ENCODE results near the gene CTTNBP2.

The CTTNBP2 gene

GRCh38 chr7:117818232-117818631, 55.0 kb downstream of the CTTNBP2 start:
- no peak for DNase-seq (ENCODE audit: low spot score)

DNA sequence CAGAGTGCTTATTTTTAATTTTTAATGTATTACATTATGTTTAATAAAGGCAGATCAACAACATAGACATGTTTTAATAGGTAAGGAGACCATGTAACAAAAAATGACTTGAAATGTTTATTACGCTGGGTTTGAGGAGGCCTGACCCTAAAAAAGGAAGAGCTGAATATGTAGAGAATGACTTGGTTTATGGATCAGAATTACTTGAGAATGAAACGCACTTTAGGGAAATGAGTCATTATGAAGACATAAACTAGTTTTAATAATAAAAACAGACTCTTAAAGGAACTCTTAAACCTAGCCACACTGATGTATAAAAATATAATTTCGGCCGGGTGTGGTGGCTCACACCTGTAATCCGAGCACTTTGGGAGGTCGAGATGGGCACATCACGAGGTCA, 56.5 kb downstream of the CTTNBP2 start:
- no peak for DNase-seq (ENCODE audit: low spot score)

DNA sequence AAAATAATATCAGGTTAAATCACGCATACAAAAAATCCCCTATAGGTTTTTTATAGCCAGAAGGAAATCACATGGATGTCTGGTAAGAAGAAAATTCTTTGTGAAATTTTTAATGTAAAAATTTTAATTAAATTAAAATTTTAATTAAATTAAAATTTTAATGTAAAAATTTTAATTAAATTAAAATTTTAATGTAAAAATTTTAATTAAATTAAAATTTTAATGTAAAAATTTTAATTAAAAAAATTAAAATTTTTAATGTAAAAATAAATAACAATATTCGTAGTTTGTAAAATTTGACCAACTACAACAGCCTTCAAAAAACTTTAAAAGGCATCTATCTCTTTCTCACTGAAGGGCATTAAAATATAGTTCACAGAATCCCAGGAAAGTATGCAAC, 61.5 kb downstream of the CTTNBP2 start:
- DNase-seq (ENCODE audit: low spot score): no peak

- no peak for DNase-seq (ENCODE audit: low spot score)
Observed at GRCh38 chr7:117810642-117811512, 62.4 kb downstream of the CTTNBP2 start.

- no peak for DNase-seq (ENCODE audit: low spot score)
Observed at GRCh38 chr7:117809958-117810357, 63.3 kb downstream of the CTTNBP2 start.

DNA sequence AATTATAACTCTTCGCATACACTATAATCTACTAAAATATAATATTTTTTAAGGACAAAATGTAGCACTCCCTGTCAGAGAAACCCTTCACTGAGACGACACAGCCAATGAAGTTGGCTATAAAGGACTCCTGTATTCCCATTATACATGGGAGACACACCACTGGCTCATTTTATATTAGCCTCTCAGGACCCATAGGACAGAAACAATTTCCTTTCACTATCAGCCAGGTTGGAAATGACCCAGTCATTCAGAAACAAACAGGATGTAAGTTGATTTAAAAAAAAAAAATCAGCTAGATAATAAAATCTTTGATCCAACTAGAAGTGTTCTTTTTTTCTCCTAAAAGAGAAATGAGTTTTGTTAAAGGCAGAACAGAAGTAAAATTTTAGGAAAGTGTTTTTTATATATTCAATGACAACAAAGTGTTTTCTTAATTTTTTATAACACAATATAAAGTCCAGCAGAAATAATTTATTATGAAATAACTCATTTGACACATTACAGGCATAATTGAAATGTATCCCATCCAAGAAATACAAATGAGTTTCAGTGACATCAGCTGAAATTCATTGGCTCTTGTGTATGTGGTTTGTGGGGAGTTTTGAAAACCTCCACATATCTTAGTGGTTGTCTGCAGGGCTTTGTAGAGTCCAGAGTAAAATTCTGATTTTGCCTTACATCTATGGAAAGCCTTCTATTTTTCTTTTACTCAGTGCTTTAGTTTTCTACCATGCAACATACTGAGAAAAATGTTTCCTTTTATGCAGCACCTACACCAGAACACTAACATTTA, 64.1 kb downstream of the CTTNBP2 start:
- no peak for DNase-seq (ENCODE audit: low spot score)

- no peak for DNase-seq (ENCODE audit: low spot score)
Observed at GRCh38 chr7:117808341-117808757, 64.9 kb downstream of the CTTNBP2 start.

DNA sequence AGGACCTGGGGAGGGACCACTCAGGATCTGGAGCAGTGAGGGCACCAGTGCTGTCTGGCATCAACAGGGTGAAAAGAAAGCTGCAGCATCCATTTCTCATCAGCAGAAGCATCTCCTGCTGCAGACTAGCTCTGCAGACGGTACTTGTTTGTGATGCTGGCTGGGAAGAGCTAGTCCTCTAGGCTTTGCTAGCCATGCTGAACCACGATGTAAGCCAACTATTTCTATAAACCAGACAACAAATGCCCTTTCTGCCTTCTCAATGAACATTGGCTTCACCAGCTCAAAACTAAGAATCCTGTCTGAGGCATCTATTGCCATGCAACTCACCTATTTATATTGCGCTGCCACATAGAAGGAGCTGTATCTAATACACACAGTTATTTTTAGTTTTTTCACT, 65.6 kb downstream of the CTTNBP2 start:
- no peak for DNase-seq (ENCODE audit: low spot score)

DNA sequence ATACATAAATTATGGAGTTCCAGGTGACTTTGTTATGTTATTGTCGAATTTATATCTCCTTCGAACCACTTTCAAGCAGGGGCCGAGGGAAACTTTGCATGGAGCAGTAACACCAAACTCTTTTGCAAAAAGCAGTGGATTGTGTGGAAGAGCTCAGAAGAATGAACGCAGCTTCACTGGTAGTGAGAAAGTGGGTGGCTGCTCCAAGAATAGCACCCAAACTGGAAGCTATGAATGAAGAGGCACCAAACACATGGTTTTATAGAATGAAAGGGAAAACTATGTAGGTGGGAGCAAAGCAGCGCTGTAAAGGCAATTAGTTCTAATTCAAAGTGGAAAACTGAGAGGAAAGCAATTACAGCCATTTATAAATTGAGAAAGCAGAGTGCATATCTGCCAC, 67.2 kb downstream of the CTTNBP2 start:
- DNase-seq (ENCODE audit: low spot score): no peak

- DNase-seq (ENCODE audit: low spot score): no peak
Observed at GRCh38 chr7:117805241-117805640, 68.0 kb downstream of the CTTNBP2 start.

DNA sequence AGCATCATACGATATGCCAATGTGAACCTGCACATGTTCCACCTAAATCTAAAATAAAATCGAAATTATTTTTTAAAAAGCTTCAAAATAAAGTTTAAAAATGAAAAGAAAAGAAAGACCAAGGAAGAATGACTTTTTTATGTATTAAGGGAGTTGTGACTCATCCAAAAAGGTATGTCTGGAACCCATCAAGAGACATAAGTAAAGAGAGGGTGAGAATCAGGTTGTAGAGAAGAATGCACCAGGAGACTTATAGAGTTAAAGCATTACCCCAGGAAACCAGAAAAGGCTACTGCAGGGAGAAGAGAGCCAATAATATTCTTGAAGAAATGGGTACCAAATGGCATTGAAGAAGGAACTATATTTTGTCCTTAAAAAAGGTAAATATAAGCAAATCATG, 69.8 kb downstream of the CTTNBP2 start:
- no peak for DNase-seq (ENCODE audit: low spot score)

DNA sequence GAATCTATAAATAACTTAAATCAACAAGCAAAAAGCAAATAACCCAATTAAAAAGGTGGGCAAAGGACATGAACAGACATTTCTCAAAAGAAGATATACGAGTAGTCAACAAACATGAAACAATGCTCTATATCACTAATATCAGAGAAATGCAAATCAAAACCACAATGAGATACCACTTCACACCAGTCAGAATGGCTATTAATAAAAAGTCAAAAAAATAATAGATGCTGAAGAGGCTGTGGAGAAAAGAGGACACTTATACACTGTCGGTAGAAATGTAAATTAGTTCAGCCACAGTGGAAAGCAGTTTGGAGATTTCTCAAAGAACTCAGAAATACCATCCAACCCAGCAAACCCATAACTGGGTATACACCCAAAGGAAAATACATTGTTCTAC, 70.6 kb downstream of the CTTNBP2 start:
- no peak for DNase-seq (ENCODE audit: low spot score)

DNA sequence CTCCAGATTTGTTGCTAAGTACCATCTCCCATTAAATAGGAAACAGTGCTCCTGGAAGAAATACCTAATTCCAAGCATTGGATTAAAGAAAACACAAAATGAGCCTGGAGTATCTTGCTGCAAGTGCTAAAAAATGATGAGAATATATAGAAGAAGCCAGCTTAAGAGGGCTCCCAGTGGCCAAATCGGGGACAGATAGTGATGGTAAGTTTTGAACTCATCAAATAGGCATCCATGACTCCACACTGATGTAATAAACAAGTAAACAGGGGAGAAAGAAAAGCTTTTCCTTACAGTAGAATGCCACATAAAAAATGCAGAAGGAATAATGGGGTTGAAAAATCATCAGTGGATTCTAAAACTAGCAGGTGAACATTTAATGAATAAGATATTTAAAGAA, 72.4 kb downstream of the CTTNBP2 start:
- DNase-seq (ENCODE audit: low spot score): no peak

- no peak for DNase-seq (ENCODE audit: low spot score)
Observed at GRCh38 chr7:117800406-117800805, 72.8 kb downstream of the CTTNBP2 start.

GRCh38 chr7:117796889-117797288, 76.4 kb downstream of the CTTNBP2 start:
- DNase-seq (ENCODE audit: low spot score): no peak

DNA sequence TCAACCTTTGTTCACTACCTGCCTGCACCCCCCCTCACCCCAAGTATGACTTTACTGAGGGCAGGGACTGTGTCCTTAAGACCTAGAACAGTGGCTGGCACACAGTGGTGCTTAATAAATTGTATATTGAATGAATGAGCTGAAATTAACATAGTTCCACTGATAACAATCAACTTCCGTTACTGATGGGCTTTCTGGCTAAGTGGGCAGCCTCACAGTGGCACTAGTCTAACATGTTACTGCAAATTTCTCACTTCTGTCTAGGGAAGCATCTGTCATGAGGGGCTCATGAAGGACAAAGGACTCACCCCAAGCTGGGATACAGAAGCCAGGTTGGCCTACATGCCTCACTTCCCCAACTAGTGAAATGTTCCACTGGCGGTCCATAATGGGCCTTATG, 79.3 kb downstream of the CTTNBP2 start:
- DNase-seq (ENCODE audit: low spot score): no peak

DNA sequence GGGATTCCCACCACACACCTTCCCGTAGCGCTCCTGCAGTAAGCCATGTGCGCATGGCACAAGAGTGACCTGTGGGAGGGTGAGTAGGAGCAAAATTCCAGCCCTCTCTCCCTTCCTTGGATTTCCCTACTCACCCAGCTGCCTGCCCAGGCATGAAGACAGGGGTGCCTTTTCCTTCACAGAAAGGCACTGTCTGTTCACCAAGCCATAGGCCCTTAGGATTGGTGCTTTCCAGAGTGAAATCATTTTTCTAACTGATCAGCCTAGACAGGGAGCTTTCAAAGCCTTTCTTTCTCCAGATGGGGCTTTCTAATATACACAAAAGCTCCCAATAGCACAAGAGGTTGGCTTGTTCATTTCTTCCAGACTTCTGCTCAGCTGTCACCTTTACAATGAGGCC, 79.7 kb downstream of the CTTNBP2 start:
- no peak for DNase-seq (ENCODE audit: low spot score)

DNA sequence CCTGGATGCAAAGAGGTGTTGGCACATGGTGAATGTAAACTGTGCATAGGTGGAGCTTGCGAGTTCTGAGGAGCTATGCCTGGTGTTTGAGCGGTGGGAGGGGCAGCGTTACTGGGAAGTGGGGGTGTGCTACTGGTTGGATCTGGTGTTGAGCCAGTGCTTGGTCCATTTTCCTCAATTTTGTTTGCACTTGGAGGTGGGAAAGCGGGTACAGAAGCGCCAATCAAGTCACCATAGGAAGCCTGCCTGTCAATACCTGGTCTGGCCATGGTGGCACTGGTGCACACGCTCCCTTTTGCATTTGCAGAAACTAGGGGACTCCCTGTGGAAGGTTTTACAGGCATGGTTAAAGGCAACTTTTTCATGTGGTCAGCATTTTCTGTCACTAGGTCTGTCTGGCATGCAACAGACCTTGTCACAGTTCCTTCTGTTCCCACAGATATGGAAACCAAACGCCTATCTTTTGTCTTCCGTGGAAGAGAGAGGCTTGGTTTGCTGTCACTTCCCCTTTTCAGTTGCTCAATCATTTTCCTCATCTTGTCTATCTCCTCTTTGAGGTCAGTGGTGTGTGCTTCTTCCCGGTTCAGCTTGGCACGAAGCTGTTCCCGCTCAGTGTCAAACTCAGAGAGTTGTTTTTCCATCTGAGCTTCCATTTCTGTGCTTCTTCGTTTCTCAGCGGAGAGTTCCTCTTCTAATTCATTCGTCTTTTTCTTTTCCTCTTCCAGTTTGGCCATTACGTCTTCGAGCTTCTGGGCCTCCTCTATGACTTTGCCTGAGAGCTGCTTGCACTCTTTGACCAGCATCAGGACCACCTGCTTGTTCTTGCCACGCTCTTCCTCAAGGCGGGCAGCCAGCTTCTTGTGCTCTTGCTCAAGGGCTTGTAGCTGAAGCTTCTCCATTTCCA, 81.1 kb downstream of the CTTNBP2 start:
- no peak for DNase-seq (ENCODE audit: low spot score)

DNA sequence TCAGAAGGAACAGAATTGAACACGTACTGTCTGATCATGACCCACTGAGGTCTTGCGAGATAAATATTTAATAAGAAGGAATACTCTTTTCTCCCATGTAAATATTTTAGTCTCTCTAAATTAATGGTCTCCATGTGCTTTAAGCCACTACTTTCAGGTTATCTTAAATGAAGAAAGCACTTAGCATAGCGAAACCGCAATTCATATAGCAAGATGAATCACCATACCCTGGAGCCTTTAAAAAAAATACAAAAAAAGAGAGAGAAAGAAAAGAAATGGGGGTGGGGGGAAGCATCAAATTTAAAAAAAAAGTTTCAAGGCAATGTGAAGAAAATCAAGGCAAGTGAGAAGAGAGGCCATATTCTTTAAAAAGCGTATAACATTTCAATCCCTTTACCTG, 82.5 kb downstream of the CTTNBP2 start:
- DNase-seq (ENCODE audit: low spot score): no peak

DNA sequence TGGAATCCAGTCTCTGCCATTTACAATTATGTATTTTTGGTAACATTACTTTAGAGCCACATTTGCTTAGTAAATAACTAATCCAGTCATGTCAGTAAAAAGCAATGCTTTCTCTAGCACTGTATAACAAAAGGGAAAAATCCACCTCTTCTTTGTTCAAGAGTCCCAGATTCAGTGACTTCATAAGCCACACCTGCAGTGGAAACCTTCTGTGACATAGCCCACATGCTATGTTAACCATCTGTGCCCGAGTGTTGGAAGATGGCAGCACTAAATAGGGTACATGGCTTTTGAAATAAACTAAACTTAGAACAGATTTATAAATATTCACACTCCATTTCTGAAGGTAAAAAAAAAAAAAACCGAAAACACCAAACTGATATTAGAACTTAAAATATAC, 83.0 kb downstream of the CTTNBP2 start:
- DNase-seq (ENCODE audit: low spot score): no peak

DNA sequence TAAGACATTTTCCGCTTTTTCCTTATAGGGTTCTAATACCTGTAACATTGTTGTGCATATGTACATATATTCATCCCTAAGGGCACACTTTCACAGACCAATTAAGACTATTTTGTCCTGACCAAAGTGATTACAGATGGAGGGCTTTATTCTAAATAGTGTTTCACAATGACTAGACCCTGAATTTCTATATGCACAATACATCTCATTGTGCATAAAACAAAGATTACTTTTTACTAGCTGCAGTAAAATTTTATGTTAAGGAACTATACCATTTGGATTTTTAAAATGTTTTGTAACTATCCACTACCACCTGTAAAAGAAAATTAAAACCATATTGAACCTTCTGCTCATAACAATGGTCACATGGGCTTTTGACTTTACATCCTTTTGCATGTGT, 87.8 kb downstream of the CTTNBP2 start:
- DNase-seq (ENCODE audit: low spot score): no peak

DNA sequence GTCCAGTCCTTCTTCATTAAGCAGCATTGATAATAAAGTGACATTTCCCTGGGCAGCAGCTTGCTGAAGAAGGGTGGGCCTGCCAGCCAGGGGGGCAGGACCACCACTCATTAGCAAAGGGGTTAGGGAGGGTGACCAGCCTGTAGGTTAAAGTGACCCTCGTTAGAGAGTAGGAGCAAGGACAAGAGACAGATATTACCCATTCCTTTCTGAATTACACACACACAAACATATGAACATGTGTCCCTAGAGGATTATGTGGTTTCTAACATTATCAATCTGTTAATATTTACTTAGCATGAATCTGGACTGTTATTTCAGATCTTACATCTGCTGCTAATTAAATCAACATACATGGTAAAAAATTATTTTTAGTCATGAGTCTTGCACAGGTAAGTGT, 88.9 kb downstream of the CTTNBP2 start:
- DNase-seq (ENCODE audit: low spot score): no peak

Measured in HuH-7.5 (cell line).